MM.1S (cell line): Measurements from ENCODE around the gene RFX2.

Source experiments
- DNase-seq: peaks from one replicate; pipeline ENCODE4 v3.0.0-alpha.2; 2015
- H2AFZ ChIP-seq: fragments of 300-600 bp; sonication (generic); 2 replicates; pipeline ENCODE4 v1.6.0; 2016; ENCODE audit warnings: antibody characterized with exemption, low read length
- H3F3A ChIP-seq: fragments of 300-600 bp; sonication (generic); 2 replicates; pipeline ENCODE4 v1.6.1; 2016; ENCODE audit warnings: mild to moderate bottlenecking, antibody characterized with exemption, low read length, moderate library complexity, mixed read lengths; ENCODE audit not compliant: insufficient read depth
- H3K27ac ChIP-seq: fragments of 300-600 bp; sonication (generic); 2 replicates; pipeline ENCODE4 v1.5.1; 2016; ENCODE audit warnings: mild to moderate bottlenecking, low read length
- H3K27me3 ChIP-seq: fragments of 300-600 bp; sonication (generic); replicated peaks from 2 replicates; pipeline ENCODE4 v1.6.0; 2016; ENCODE audit warnings: low read length; ENCODE audit not compliant: insufficient read depth
- H3K36me3 ChIP-seq: fragments of 300-600 bp; sonication (generic); replicated peaks from 2 replicates; pipeline ENCODE4 v1.6.1; 2016; ENCODE audit warnings: mild to moderate bottlenecking, low read length, mixed read lengths; ENCODE audit not compliant: insufficient read depth
- H3K4me1 ChIP-seq: fragments of 300-600 bp; sonication (generic); 2 replicates; pipeline ENCODE4 v1.6.1; 2016; ENCODE audit warnings: low read length, mixed read lengths
- H3K4me2 ChIP-seq: fragments of 300-600 bp; sonication (generic); 2 replicates; pipeline ENCODE4 v1.6.0; 2016; ENCODE audit warnings: low read depth, low read length
- H3K4me3 ChIP-seq: fragments of 300-600 bp; sonication (generic); 2 replicates; pipeline ENCODE4 v1.5.1; 2016; ENCODE audit warnings: low read length, mixed read lengths
- H3K79me2 ChIP-seq: fragments of 300-600 bp; sonication (generic); 2 replicates; pipeline ENCODE4 v1.6.1; 2016; ENCODE audit warnings: mixed run types, low read length, mixed read lengths
- H3K9ac ChIP-seq: fragments of 300-600 bp; sonication (generic); 2 replicates; pipeline ENCODE4 v1.6.1; 2016; ENCODE audit warnings: low read length, mixed read lengths
- H3K9me2 ChIP-seq: fragments of 300-600 bp; sonication (generic); replicated peaks from 2 replicates; pipeline ENCODE4 v1.6.1; 2016; ENCODE audit warnings: mild to moderate bottlenecking, low read length, mixed read lengths; ENCODE audit not compliant: insufficient read depth
- H3K9me3 ChIP-seq: fragments of 300-600 bp; sonication (generic); replicated peaks from 2 replicates; pipeline ENCODE4 v1.6.1; 2016; ENCODE audit warnings: mild to moderate bottlenecking, low read length, mixed read lengths; ENCODE audit not compliant: insufficient read depth
- H4K20me1 ChIP-seq: fragments of 300-600 bp; sonication (generic); 2 replicates; pipeline ENCODE4 v1.6.1; 2016; ENCODE audit warnings: mild to moderate bottlenecking, low read length, moderate library complexity, mixed read lengths; ENCODE audit not compliant: insufficient read depth
- EZH2 ChIP-seq: fragments of 300-600 bp; sonication (generic); optimal IDR thresholded peaks from 2 replicates; pipeline ENCODE3; 2017; ENCODE audit warnings: low read depth, mild to moderate bottlenecking, antibody characterized with exemption, low read length, mixed read lengths
- EZH2phosphoT487 ChIP-seq: fragments of 300-600 bp; sonication (generic); IDR thresholded peaks from 2 replicates; pipeline ENCODE4 v1.6.1; 2018; ENCODE audit warnings: antibody characterized with exemption, low read length
- TF ChIP-seq, protein P1 (sequence below): fragments of 300-600 bp; sonication (generic); IDR thresholded peaks from 2 replicates; pipeline ENCODE4 v1.5.1; 2016; ENCODE audit warnings: antibody characterized with exemption, low read length, mixed read lengths

RFX2 gene

DNA sequence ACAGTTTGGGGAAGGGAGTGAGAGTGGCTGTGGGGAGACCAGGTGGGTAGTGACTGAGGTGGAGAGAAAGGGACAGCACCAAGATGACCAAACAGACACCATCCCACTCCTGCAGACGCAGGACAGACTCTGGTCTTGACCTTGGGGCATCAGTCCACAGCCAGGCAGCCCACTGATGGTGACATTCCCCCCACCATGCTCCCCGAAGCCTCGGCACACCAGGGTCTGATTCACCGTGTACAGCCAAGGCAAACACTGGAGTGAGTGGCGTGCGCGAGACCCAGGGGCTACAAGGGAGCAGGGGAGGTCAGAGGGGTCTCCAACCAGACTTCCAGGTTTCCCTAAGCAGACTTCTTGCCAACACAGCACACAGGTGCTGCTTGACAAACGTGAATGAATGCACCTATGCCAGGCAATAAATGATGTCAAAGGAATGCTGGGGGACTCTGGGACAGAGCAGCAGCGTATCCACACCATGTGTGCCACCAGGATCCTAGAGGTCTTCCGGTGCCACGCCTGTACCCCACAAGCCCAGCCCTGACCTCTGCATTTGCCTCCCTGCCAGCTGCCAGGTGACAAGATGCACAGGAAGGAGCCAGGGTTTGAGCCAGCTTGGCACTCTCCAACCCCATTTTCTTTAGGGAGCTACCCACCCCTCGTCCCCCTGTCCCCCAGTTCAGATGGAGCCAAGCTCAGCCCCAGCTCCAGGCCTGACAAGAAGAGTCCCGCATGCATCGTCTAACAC, 150.9 kb downstream of the RFX2 start:
- H3K4me1 ChIP-seq = no peaks in the 10 kb centered on the region; the same call in 1 of the 2 replicates

DNA sequence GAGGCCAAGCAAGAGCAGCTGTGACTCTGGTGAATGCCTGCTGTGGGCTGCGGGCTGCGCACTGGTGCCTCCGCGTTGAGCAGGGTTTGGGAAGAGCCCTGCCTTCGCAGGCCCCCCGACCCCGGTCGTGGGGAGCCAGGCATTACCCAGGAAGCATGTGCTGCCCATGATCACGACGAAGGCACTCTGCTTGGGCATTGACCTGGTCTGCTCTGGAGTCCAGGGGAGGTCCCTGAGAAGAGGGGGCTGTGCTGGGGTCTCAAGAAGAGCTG, 151.5 kb downstream of the RFX2 start:
- Histone ChIP-seq H3K27me3 (no peaks in the 10 kb centered on the region), H3K4me1 (peaks cover 3% of the 10 kb centered on the region), H3K27ac (no peak overlapping the region), H3K9ac (no peak overlapping the region), H3F3A (no peaks in the 10 kb centered on the region), H4K20me1 (peaks cover 60% of the 10 kb centered on the region), H2AFZ (no peak overlapping the region), H3K4me3 (no peak overlapping the region), H3K79me2 (peaks cover 100% of the 10 kb centered on the region), H3K4me2 (no peak overlapping the region), H3K9me2 (no peaks in the 10 kb centered on the region), H3K9me3 (no peaks in the 10 kb centered on the region), H3K36me3 (0 out of 2 replicates have a peak, but pooled peaks cover 4% of the 10 kb centered on the region)
- no peak for DNase-seq
- TF ChIP-seq, protein P1, sequence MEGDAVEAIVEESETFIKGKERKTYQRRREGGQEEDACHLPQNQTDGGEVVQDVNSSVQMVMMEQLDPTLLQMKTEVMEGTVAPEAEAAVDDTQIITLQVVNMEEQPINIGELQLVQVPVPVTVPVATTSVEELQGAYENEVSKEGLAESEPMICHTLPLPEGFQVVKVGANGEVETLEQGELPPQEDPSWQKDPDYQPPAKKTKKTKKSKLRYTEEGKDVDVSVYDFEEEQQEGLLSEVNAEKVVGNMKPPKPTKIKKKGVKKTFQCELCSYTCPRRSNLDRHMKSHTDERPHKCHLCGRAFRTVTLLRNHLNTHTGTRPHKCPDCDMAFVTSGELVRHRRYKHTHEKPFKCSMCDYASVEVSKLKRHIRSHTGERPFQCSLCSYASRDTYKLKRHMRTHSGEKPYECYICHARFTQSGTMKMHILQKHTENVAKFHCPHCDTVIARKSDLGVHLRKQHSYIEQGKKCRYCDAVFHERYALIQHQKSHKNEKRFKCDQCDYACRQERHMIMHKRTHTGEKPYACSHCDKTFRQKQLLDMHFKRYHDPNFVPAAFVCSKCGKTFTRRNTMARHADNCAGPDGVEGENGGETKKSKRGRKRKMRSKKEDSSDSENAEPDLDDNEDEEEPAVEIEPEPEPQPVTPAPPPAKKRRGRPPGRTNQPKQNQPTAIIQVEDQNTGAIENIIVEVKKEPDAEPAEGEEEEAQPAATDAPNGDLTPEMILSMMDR = no peak

More for the DNA sequence above, 150.9 kb downstream of the RFX2 start:
- no peak overlapping the region for H3K9ac ChIP-seq
- no peak overlapping the region for H3K4me3 ChIP-seq
- H2AFZ ChIP-seq = no peak overlapping the region
- no peaks in the 10 kb centered on the region for H3K9me3 ChIP-seq
- no peak for TF ChIP-seq EZH2phosphoT487
- TF ChIP-seq EZH2 = no peak
- TF ChIP-seq, protein P1 = no peak
- no peak for DNase-seq
- no peaks in the 10 kb centered on the region for H3F3A ChIP-seq
- H3K36me3 ChIP-seq = 0 out of 2 replicates have a peak, but pooled peaks cover 6% of the 10 kb centered on the region
- H3K79me2 ChIP-seq = peaks cover 100% of the 10 kb centered on the region
- H3K27me3 ChIP-seq = no peaks in the 10 kb centered on the region
- H3K9me2 ChIP-seq = no peaks in the 10 kb centered on the region
- H3K4me2 ChIP-seq = no peak overlapping the region
- H3K27ac ChIP-seq = no peak overlapping the region
- peaks cover 67% of the 10 kb centered on the region for H4K20me1 ChIP-seq

DNA sequence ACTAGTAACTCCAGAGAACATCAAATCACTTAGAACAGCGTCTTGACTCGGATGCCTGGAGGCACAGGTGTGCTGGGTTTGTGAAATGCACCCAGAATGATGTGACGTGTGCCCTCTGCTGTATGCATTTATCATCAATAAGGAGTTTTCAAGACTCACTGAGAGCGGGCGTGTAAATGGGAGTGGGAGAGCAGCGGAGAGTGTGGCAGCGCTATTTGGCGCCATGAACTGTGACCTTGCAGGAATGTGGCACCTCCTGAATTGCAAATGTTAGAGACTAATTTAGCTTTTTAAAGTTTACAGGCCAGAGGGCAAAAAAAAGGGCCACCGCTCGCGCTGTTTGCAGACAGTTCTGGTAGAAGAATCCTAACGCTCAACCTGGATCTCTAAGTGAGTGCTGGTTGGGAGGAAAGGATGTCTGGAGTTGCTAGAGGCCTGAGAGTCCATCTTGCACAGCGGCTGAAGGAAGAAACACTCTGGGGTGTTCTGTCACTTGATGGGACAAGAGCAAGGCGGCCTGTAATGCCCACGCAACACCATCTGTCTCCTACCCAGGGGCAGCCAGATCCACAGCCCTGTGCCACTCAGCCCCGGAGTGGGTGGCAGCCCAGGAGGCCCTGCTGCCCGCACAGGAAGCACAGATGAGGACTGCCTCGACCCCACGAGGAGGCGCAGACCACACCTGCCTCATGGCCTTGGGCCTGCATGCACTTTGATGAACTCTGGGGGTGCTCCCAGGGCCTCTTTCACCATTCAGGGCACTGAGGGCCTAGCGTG, 152.0 kb downstream of the RFX2 start:
- Histone ChIP-seq H3K4me2 (no peak overlapping the region), H3F3A (no peaks in the 10 kb centered on the region), H3K9ac (no peak overlapping the region), H3K79me2 (peaks cover 100% of the 10 kb centered on the region), H3K4me3 (no peak overlapping the region), H3K36me3 (0 out of 2 replicates have a peak, but pooled peaks cover 4% of the 10 kb centered on the region), H3K27me3 (no peaks in the 10 kb centered on the region), H3K9me3 (no peaks in the 10 kb centered on the region), H3K9me2 (no peaks in the 10 kb centered on the region), H4K20me1 (peaks cover 55% of the 10 kb centered on the region), H3K27ac (no peak overlapping the region), H2AFZ (no peak overlapping the region), H3K4me1 (peaks cover 8% of the 10 kb centered on the region)
- TF ChIP-seq EZH2phosphoT487 = no peak
- TF ChIP-seq, protein P1 = no peak
- TF ChIP-seq EZH2 = no peak
- no peak for DNase-seq
